HCT116 (cell line): ENCODE results near the gene SCN2A.

Experiments used
- ELF1 ChIP-seq: IDR thresholded peaks from 2 replicates; pipeline ENCODE4 v1.6.1; 2012; ENCODE audit warnings: low read depth, borderline replicate concordance
- EZH2 ChIP-seq: fragments of 200-600 bp; sonication (generic); IDR thresholded peaks from 2 replicates; pipeline ENCODE4 v1.6.1; 2017; ENCODE audit warnings: antibody characterized with exemption, mixed run types
- EZH2phosphoT487 ChIP-seq: fragments of 200-600 bp; IDR thresholded peaks from 2 replicates; pipeline ENCODE4 v1.6.1; 2018; ENCODE audit warnings: antibody characterized with exemption, borderline replicate concordance
- POLR2A ChIP-seq: IDR thresholded peaks from 2 replicates; pipeline ENCODE4 v1.7.0; 2011; ENCODE audit warnings: borderline replicate concordance; ENCODE audit not compliant: insufficient read depth, insufficient read length; ENCODE audit errors: extremely low read depth
- POLR2AphosphoS5 ChIP-seq: IDR thresholded peaks from 2 replicates; pipeline ENCODE4 v1.6.1; 2011; ENCODE audit warnings: mild to moderate bottlenecking, low read depth, low read length, moderate library complexity
- SP1 ChIP-seq: IDR thresholded peaks from 2 replicates; pipeline ENCODE4 v1.6.1; 2012; ENCODE audit warnings: low read depth
- YY1 ChIP-seq: IDR thresholded peaks from 2 replicates; pipeline ENCODE4 v1.6.1; 2011; ENCODE audit warnings: low read length, low read depth, moderate library complexity, mild to moderate bottlenecking; ENCODE audit not compliant: insufficient replicate concordance; ENCODE audit errors: extremely low read depth
- ZFX ChIP-seq: fragments of 450-650 bp; IDR thresholded peaks from 2 replicates; pipeline ENCODE4 v1.6.1; 2017
- ZNF274 ChIP-seq: fragments of 200-500 bp; sonication (Bioruptor generic); IDR thresholded peaks from 2 replicates; pipeline ENCODE4 v1.6.1; 2014; ENCODE audit warnings: mild to moderate bottlenecking, low read depth, low read length, inconsistent platforms
- TF ChIP-seq, protein P1 (sequence below), 3 experiments: fragments of 200-600 bp in 1 of 3; sonication (generic) in 1 of 3; IDR thresholded peaks in 2 of 3; conservative IDR thresholded peaks in 1 of 3; 2 replicates each; pipeline ENCODE4 v1.5.1; 2012 to 2017; ENCODE audit warnings: low read depth in 2 of 3, low read length in 2 of 3, antibody characterized with exemption in 1 of 3, borderline replicate concordance in 1 of 3, control low read depth in 1 of 3, mild to moderate bottlenecking in 1 of 3, mixed read lengths in 1 of 3, mixed run types in 1 of 3, moderate library complexity in 1 of 3; ENCODE audit not compliant: insufficient read depth in 1 of 3
- TF ChIP-seq, protein P2 (sequence below): IDR thresholded peaks from 2 replicates; pipeline ENCODE4 v1.6.1; 2011; ENCODE audit warnings: mild to moderate bottlenecking, low read length, moderate library complexity; ENCODE audit not compliant: insufficient replicate concordance; ENCODE audit errors: extremely low read depth
- TF ChIP-seq, protein P3 (sequence below): IDR thresholded peaks from 2 replicates; pipeline ENCODE4 v1.6.1; 2012

DNA sequence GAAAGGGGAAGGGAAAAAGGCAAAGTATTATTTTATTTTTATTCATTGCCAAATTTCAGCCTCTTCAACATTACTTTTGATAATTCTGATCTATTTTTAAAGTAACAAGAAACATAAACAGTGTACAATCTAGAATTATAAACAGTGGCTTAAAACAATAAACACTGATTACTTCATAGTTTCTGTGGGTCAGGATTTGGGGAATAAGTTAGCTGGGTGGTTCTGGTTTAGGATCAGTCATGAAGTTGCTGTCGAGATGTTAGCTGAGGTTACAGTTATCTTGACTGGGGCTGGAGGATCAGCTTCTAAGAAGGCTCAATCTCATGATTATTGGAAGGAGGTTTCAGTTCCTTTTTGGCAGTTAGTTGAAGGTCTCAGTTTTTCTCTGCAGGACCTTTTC, 109.2 kb downstream of the SCN2A start:
- TF ChIP-seq, protein P1, sequence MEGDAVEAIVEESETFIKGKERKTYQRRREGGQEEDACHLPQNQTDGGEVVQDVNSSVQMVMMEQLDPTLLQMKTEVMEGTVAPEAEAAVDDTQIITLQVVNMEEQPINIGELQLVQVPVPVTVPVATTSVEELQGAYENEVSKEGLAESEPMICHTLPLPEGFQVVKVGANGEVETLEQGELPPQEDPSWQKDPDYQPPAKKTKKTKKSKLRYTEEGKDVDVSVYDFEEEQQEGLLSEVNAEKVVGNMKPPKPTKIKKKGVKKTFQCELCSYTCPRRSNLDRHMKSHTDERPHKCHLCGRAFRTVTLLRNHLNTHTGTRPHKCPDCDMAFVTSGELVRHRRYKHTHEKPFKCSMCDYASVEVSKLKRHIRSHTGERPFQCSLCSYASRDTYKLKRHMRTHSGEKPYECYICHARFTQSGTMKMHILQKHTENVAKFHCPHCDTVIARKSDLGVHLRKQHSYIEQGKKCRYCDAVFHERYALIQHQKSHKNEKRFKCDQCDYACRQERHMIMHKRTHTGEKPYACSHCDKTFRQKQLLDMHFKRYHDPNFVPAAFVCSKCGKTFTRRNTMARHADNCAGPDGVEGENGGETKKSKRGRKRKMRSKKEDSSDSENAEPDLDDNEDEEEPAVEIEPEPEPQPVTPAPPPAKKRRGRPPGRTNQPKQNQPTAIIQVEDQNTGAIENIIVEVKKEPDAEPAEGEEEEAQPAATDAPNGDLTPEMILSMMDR (IDR thresholded peaks at IDR 0.05 in 2 of 3, conservative IDR thresholded peaks at IDR 0.05 in 1 of 3; ENCODE audit: borderline replicate concordance in 1 of 3, insufficient read depth in 1 of 3, low read depth in 2 of 3, low read length in 2 of 3) = no peak
- TF ChIP-seq, protein P2, sequence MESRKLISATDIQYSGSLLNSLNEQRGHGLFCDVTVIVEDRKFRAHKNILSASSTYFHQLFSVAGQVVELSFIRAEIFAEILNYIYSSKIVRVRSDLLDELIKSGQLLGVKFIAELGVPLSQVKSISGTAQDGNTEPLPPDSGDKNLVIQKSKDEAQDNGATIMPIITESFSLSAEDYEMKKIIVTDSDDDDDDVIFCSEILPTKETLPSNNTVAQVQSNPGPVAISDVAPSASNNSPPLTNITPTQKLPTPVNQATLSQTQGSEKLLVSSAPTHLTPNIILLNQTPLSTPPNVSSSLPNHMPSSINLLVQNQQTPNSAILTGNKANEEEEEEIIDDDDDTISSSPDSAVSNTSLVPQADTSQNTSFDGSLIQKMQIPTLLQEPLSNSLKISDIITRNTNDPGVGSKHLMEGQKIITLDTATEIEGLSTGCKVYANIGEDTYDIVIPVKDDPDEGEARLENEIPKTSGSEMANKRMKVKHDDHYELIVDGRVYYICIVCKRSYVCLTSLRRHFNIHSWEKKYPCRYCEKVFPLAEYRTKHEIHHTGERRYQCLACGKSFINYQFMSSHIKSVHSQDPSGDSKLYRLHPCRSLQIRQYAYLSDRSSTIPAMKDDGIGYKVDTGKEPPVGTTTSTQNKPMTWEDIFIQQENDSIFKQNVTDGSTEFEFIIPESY = no peak
- TF ChIP-seq YY1 = no peak
- no peak for TF ChIP-seq POLR2AphosphoS5
- no peak for TF ChIP-seq ZNF274
- TF ChIP-seq POLR2A = no peak
- no peak for TF ChIP-seq EZH2phosphoT487
- TF ChIP-seq, protein P3, sequence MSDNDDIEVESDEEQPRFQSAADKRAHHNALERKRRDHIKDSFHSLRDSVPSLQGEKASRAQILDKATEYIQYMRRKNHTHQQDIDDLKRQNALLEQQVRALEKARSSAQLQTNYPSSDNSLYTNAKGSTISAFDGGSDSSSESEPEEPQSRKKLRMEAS = no peak
- TF ChIP-seq EZH2 = no peak
- TF ChIP-seq ZFX = no peak
- TF ChIP-seq SP1 = no peak
- TF ChIP-seq ELF1 = no peak
